ENCODE results near the gene TBL3.

TBL3 gene

GRCh38 chr16:2003827-2004641 is 32.2 kb downstream of the TBL3 start (continued):
- TF ChIP-seq ZNF692 (tag by site-specific recombination; IDR thresholded peaks at IDR 0.05) (peak; percentile 83), OVOL3 (tag by site-specific recombination; IDR thresholded peaks at IDR 0.05) (no peak), ZFP69B (tag by site-specific recombination; IDR thresholded peaks at IDR 0.05) (peak; percentile 58; the same call in 1 of the 2 replicates), ZNF561 (tag by site-specific recombination; IDR thresholded peaks at IDR 0.05; ENCODE audit: borderline replicate concordance) (peak; percentile 69; the same call in 1 of the 2 replicates), ZNF621 (tag by site-specific recombination; IDR thresholded peaks at IDR 0.05) (no peak), ZNF174 (tag by site-specific recombination; IDR thresholded peaks at IDR 0.05) (no peak), ZNF558 (tag by site-specific recombination; IDR thresholded peaks at IDR 0.05) (no peak), ZNF24 (tag by site-specific recombination; IDR thresholded peaks at IDR 0.05) (0 out of 2 replicates have a peak, but pooled peaks have one; percentile 43), ZBTB1 (tag by site-specific recombination; IDR thresholded peaks at IDR 0.05) (no peak), KLF17 (tag by site-specific recombination; IDR thresholded peaks at IDR 0.05) (0 out of 2 replicates have a peak, but pooled peaks have one; percentile 47), SP3 (tag by site-specific recombination; IDR thresholded peaks at IDR 0.05) (peak; percentile 65), ZNF837 (tag by site-specific recombination; IDR thresholded peaks at IDR 0.05) (no peak), ZNF529 (tag by site-specific recombination; IDR thresholded peaks at IDR 0.05; ENCODE audit: insufficient replicate concordance) (no peak), KLF8 (tag by site-specific recombination; IDR thresholded peaks at IDR 0.05) (peak; percentile 74; the same call in 1 of the 2 replicates), ZBTB8A (tag by site-specific recombination; IDR thresholded peaks at IDR 0.05) (peak; percentile 25; the same call in 1 of the 2 replicates), PATZ1 (tag by site-specific recombination; IDR thresholded peaks at IDR 0.05) (peak; percentile 72), ZNF664 (tag by site-specific recombination; IDR thresholded peaks at IDR 0.05) (no peak), ZNF433 (tag by site-specific recombination; IDR thresholded peaks at IDR 0.05; ENCODE audit: low read depth) (no peak), ZNF398 (tag by site-specific recombination; IDR thresholded peaks at IDR 0.05) (no peak), KLF1 (tag by site-specific recombination; IDR thresholded peaks at IDR 0.05) (peak; percentile 95), ZNF555 (tag by site-specific recombination; conservative IDR thresholded peaks at IDR 0.05) (no peak), ZNF654 (tag by site-specific recombination; IDR thresholded peaks at IDR 0.05; ENCODE audit: low read depth) (peak; percentile 35; the same call in 1 of the 2 replicates), ZBTB6 (tag by site-specific recombination; IDR thresholded peaks at IDR 0.05) (peak; percentile 12; the same call in 1 of the 2 replicates), ZNF391 (tag by site-specific recombination; IDR thresholded peaks at IDR 0.05; ENCODE audit: borderline replicate concordance, low read depth) (no peak; the same call in 1 of the 2 replicates), ZNF426 (tag by site-specific recombination; IDR thresholded peaks at IDR 0.05) (no peak), AEBP2 (tag by site-specific recombination; IDR thresholded peaks at IDR 0.05; ENCODE audit: borderline replicate concordance) (no peak), TRIM28 (IDR thresholded peaks at IDR 0.05; ENCODE audit: borderline replicate concordance, low read length) (peak; percentile 21; the same call in 1 of the 2 replicates), ZNF48 (tag by site-specific recombination; IDR thresholded peaks at IDR 0.05) (no peak)

Measured in HEK293 (cell line).